ENCODE data around the gene DLST. TPM values are rescaled to one million over a fixed set of nuclear protein-coding genes. Genes with fewer than 3 reads are reported as not detected.

Gene DLST
- polyA plus RNA-seq, 1 experiment: 150 TPM

GRCh38 chr14:74921053-74921620, 39.4 kb downstream of the DLST start:
- H3K4me3 ChIP-seq (ENCODE audit: low read depth, low read length): no peak overlapping the region
- no peak for DNase-seq (ENCODE audit: low read depth, low spot score)
- H3K27ac ChIP-seq (ENCODE audit: low read depth, low read length): no peak overlapping the region
- no peaks in the 10 kb centered on the region for H3K27me3 ChIP-seq (ENCODE audit: control insufficient read depth, insufficient read depth, low read length)
- CTCF ChIA-PET: interaction anchor here (1.1 to 3.4 kb wide), 4 partner anchors 15 to 168 kb away, joined by 3 to 25 read pairs (median 10); no protein-coding TSS in a partner anchor
- no peak for TF ChIP-seq CTCF (IDR thresholded peaks at IDR 0.05; ENCODE audit: low read depth, low read length)
- no peaks in the 10 kb centered on the region for H3K9me3 ChIP-seq (ENCODE audit: control insufficient read depth, insufficient read depth, low read length)
- POLR2A ChIA-PET: no interaction called here

- no peaks in the 10 kb centered on the region for H3K27me3 ChIP-seq (ENCODE audit: control insufficient read depth, insufficient read depth, low read length)
- no peaks in the 10 kb centered on the region for H3K9me3 ChIP-seq (ENCODE audit: control insufficient read depth, insufficient read depth, low read length)
- ChIA-PET CTCF (interaction anchor here (2.5 to 3.4 kb wide), 3 partner anchors 16 to 167 kb away, joined by 8 to 25 read pairs (median 13); no protein-coding TSS in a partner anchor), POLR2A (no interaction called here)
- H3K4me3 ChIP-seq (ENCODE audit: low read depth, low read length): peak overlapping the region; percentile 55; the same call in 1 of the 2 replicates
- no peak overlapping the region for H3K27ac ChIP-seq (ENCODE audit: low read depth, low read length)
- TF ChIP-seq CTCF (IDR thresholded peaks at IDR 0.05; ENCODE audit: low read depth, low read length): no peak
- no peak for DNase-seq (ENCODE audit: low read depth, low spot score)
These were observed 40.5 kb downstream of the DLST start for GRCh38 chr14:74921987-74922751.

- Histone ChIP-seq H3K27ac (ENCODE audit: low read depth, low read length) (no peak within 1 kb of the TSS), H3K4me3 (ENCODE audit: low read depth, low read length) (peak within 1 kb of the TSS; percentile 55), H3K27me3 (ENCODE audit: control insufficient read depth, insufficient read depth, low read length) (peaks cover 2% of the 10 kb centered on the region), H3K9me3 (ENCODE audit: control insufficient read depth, insufficient read depth, low read length) (no peaks in the 10 kb centered on the region)
- POLR2A ChIA-PET: interaction anchor here (0.5 to 0.8 kb wide), 3 partner anchors 18 to 129 kb away, joined by 3 to 7 read pairs (median 7); partner anchors contain the start of gene MLH3
- peak; percentile 39 for DNase-seq (ENCODE audit: low read depth, low spot score)
- CTCF ChIA-PET: interaction anchor here (1.0 to 3.4 kb wide), 5 partner anchors 17 to 166 kb away, joined by 4 to 25 read pairs (median 8); no protein-coding TSS in a partner anchor
- TF ChIP-seq CTCF (IDR thresholded peaks at IDR 0.05; ENCODE audit: low read depth, low read length): no peak
These were observed 41.2 kb downstream of the DLST start, which contains the start of gene RPS6KL1 for GRCh38 chr14:74922752-74923401. TSS of gene RPS6KL1 (minus strand) at chr14:74923260. CDS start at chr14:74921541, 1,719 bp downstream.

GRCh38 chr14:74924061-74924460, 42.3 kb downstream of the DLST start:
- POLR2A ChIA-PET: no interaction called here
- no peak for DNase-seq (ENCODE audit: low read depth, low spot score)
- Histone ChIP-seq H3K27me3 (ENCODE audit: control insufficient read depth, insufficient read depth, low read length) (peaks cover 2% of the 10 kb centered on the region), H3K9me3 (ENCODE audit: control insufficient read depth, insufficient read depth, low read length) (no peaks in the 10 kb centered on the region), H3K27ac (ENCODE audit: low read depth, low read length) (no peak overlapping the region), H3K4me3 (ENCODE audit: low read depth, low read length) (no peak overlapping the region)
- CTCF ChIA-PET: interaction anchor here (1.3 to 3.4 kb wide), 3 partner anchors 21 to 165 kb away, joined by 4 to 25 read pairs (median 13); no protein-coding TSS in a partner anchor
- TF ChIP-seq CTCF (IDR thresholded peaks at IDR 0.05; ENCODE audit: low read depth, low read length): no peak

Data from AG04450 (cell line).